Astrocyte of the spinal cord (primary cell): ENCODE data around the gene ITGA4.

Experiments
- DNase-seq: peaks from one replicate; pipeline ENCODE4 v3.0.0; 2011; ENCODE audit warnings: low read depth, low spot score
- H3K4me3 ChIP-seq: 2 replicates; pipeline ENCODE4 v1.5.1; 2011; ENCODE audit warnings: low read depth, mild to moderate bottlenecking, low read length, moderate library complexity
- in situ Hi-C: cut with HindIII; loops from 2 replicates; pipeline ENCODE4 v1.10.0; 2017; ENCODE audit warnings: low sequenced_read_pairs
- TF ChIP-seq, protein P1 (sequence below): IDR thresholded peaks from 2 replicates; pipeline ENCODE4 v1.5.1; 2012; ENCODE audit warnings: low read depth, mild to moderate bottlenecking, low read length, inconsistent platforms

ITGA4 gene

DNA sequence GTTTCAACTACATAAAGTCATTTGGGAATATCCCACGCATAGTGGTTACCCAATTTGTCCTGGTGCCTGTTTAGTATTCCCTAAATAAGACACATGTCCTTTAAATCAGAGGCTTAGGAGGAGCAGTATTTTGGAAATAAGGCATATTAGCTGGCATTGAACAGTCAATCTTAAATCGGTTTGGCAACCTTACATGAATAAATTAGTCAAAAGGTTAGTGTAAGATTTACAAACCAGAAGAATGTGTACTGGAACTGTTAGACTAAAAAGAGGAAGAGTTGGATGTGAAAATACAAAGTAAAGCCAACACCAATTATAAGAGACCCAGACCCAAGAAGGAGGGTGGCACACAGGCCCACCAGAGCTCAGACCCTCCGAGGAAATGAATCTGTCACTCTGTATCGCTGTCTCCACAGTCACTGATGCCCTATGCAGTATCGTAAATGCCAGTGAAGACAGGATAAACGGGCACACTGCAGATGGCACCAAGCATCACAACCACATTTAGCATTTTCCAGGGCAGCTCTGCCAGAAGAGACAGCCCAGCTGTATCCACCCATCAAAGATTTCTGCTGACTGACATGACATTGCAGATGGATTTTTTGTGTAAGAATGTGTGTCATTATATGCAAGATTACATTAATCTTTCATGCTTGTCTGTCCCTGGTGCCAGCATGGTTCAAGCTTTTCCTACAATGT lies 109.3 kb downstream of the ITGA4 start:
- no peak overlapping the region for H3K4me3 ChIP-seq
- no peak for DNase-seq
- in situ Hi-C loops, result no loop called here
- TF ChIP-seq, protein P1, sequence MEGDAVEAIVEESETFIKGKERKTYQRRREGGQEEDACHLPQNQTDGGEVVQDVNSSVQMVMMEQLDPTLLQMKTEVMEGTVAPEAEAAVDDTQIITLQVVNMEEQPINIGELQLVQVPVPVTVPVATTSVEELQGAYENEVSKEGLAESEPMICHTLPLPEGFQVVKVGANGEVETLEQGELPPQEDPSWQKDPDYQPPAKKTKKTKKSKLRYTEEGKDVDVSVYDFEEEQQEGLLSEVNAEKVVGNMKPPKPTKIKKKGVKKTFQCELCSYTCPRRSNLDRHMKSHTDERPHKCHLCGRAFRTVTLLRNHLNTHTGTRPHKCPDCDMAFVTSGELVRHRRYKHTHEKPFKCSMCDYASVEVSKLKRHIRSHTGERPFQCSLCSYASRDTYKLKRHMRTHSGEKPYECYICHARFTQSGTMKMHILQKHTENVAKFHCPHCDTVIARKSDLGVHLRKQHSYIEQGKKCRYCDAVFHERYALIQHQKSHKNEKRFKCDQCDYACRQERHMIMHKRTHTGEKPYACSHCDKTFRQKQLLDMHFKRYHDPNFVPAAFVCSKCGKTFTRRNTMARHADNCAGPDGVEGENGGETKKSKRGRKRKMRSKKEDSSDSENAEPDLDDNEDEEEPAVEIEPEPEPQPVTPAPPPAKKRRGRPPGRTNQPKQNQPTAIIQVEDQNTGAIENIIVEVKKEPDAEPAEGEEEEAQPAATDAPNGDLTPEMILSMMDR, result no peak

DNA sequence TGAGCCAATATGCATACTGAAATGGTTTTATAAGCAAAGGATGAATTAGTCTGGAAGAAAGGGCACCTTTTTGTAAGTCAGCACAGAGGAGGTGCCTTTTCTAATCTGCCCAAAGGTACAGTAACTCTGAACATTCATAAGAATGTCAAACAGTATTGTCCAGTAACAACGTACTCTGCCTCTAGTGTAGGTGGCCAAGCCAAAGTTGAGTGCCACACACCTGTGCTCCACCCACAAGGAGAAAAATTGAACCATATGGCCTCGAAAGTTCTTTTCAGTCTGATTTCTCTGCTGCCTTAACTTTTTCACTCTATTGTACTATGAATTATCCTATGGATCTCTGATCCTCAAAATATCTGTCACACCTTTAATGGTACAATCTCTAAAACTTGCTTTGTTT lies 112.9 kb downstream of the ITGA4 start:
- in situ Hi-C loops, result no loop called here

DNA sequence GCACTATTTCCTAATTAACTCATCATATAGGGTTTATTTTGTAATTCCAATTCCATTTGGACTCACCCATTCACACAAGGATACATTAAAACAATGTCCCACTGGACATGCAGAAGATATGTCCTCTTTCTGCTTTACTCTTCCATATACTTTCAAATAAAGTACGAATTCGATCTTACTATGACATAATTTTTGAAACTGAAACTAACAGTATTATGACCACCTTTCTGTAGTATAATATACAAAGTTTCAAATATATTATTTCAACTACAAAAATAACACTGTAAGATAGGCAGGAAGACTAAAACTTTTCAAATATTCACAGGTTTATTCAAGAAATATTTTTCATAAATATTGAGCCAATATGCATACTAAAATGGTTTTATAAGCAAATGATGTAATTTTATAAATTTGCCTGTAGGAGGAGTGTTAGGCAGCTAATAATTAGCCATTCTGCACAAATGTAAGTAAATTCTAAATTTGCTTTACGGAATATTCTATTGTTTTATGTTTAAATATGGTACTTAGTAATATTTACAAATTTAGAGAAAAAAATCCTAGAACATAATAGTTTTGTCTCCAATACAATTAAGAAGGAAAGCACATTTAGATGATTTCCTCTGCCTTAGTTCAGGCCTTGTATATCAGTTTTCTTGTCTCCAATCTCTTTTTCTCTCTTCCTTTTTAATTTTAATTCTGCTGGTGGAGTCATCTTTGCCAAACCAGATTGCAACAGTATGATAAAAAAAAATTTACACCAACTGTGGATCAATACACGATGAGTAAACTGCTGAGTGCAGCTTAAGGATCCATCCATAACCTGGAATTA lies 113.9 kb downstream of the ITGA4 start:
- no peak overlapping the region for H3K4me3 ChIP-seq
- in situ Hi-C loops, result no loop called here
- TF ChIP-seq, protein P1, result peak; percentile 43
- peak; percentile 31 for DNase-seq

More for the DNA sequence above, 112.9 kb downstream of the ITGA4 start:
- H3K4me3 ChIP-seq, result no peak overlapping the region
- TF ChIP-seq, protein P1, result no peak
- no peak for DNase-seq

DNA sequence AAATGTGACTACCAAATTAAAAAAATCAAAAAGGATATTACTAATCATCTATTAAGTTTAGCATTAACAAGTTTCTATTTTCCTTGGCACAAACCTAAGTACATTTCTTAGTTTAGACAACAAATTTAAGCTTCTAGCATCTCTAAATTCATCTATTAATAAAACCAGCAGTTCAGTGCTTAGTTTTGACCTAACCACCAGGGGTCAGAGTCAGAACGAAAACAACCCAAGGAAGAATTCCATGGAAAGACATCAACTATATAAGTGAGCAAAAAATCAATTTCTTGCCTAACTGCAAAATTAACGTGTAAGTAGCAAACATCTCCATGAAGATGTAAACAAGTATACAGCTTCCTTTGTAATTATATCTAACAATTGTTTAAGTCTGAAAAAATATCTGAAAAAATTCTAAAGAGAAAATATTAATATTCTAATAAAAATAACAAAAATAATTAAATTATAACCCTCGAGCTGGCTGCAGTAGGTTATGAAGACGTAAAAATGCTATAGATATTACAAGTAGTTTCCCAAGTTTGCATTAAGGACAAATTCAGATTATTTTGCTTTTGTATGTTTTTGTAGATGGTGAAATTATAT lies 116.1 kb downstream of the ITGA4 start:
- in situ Hi-C loops, result no loop called here
- H3K4me3 ChIP-seq, result no peak overlapping the region
- TF ChIP-seq, protein P1, result peak; percentile 53
- peak; percentile 39 for DNase-seq

DNA sequence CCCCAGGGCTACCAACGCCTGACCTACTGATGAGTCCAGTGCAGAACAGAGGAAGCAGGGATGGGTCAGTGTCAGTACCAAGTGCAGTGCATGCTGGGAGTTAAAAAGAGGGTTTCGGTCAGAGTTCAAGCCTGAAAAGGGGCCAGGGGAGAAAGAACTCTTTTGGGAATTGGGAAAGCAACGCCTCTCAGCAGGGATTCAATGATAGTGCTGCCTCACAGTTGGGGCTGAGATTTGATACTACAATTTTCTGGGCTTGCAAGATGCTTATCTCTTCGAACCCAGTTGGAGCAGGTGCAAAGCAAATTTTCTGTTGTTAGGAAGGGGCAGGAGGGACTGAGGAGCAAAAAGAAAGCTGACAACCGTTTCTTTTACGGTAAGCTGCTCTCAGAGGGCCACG lies 117.1 kb downstream of the ITGA4 start:
- H3K4me3 ChIP-seq, result no peak overlapping the region
- TF ChIP-seq, protein P1, result no peak
- DNase-seq, result no peak
- in situ Hi-C loops, result no loop called here

DNA sequence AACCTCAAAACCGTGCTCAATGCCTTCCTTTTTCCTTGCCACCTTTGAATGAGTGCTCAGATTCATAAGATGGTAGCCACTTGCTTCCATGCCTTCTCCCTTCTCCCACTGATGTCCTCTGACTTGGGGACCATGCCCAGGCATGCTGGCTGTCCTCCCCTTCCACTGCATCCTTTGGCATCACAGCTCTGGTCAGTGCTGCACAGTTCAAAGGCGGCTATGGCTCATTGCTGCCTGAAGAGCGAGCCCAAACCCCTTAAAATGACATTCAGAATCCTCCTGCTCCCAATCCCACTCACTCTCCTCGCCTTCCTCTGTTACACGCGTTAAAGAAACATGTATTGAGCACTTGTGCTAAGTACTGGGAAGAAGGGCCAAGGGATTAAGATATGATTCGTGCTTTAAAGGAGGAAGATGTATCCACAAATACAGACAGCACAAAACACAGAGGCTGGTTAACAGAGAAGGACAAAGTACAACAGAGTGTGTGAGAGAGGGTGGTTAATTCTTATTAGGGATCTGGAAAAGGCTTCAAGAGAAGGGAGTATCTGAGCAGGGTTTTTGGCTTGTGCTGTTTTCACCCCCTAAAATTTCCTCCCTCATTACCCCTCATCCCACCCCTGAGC lies 118.0 kb downstream of the ITGA4 start:
- in situ Hi-C loops, result no loop called here
- TF ChIP-seq, protein P1, result no peak
- H3K4me3 ChIP-seq, result no peak overlapping the region
- no peak for DNase-seq
